Endothelial cell of umbilical vein (primary cell): Measurements from ENCODE around the gene SCNM1. TPM values are rescaled to one million over a fixed set of nuclear protein-coding genes. Genes with fewer than 3 reads are reported as not detected.
A peak's percentile ranks its signal among the peaks of the same experiment; 100 is the strongest.

Experiments
- BruUV-seq: library from RNA; stranded (reverse); fragments of 400-500 nt; replicated peaks from 2 replicates; lab custom pipeline; 2021; lab: Mats Ljungman, UMichigan
- CTCF ChIA-PET: fragments of 300-600, 350-600 bp; sonication (Branson Sonifier 250); formaldehyde crosslinking; loops from one replicate; lab custom pipeline; 2021; ENCODE audit warnings: antibody characterized with exemption, inconsistent platforms; lab: Charles Lee
- POLR2A ChIA-PET: fragments of 300-600, 350-600 bp; sonication (Branson Sonifier 250); formaldehyde crosslinking; loops from one replicate; lab custom pipeline; 2021; ENCODE audit warnings: antibody characterized with exemption, inconsistent platforms; lab: Charles Lee
- DNase-seq: peaks from one replicate; pipeline ENCODE4 v3.0.0-alpha.2; 2011; ENCODE audit warnings: low read depth, low spot score
- FAIRE-seq: peaks from 2 replicates; lab custom pipeline; 2011; peaks lifted over from hg19 to GRCh38; lab: Jason Lieb, UNC
- H2AFZ ChIP-seq: 2 replicates; pipeline ENCODE4 v1.6.0; 2012; ENCODE audit warnings: low read depth, low read length, control low read depth, inconsistent platforms
- H3K27ac ChIP-seq: 2 replicates; pipeline ENCODE4 v1.5.1; 2011; ENCODE audit warnings: low read depth, mild to moderate bottlenecking, control low read depth, low read length, moderate library complexity; ENCODE audit not compliant: insufficient read depth
- H3K27me3 ChIP-seq, 2 experiments: 2 replicates each; pipeline versions ENCODE4 v1.6.0 to v1.6.1; 2011; ENCODE audit warnings: low read length in 2 of 2, mixed read lengths in 1 of 2; ENCODE audit not compliant: control insufficient read depth in 2 of 2, insufficient read depth in 2 of 2
- H3K36me3 ChIP-seq, 2 experiments: 2 replicates in 1 of 2; 3 replicates in 1 of 2; pipeline ENCODE4 v1.5.1; 2011; ENCODE audit warnings: low read length in 2 of 2, mild to moderate bottlenecking in 1 of 2, moderate library complexity in 1 of 2; ENCODE audit not compliant: control insufficient read depth in 2 of 2, insufficient read depth in 2 of 2; ENCODE audit errors: extremely low read depth in 1 of 2
- H3K4me1 ChIP-seq: 3 replicates; pipeline ENCODE4 v1.5.1; 2011; ENCODE audit warnings: mild to moderate bottlenecking, low read length; ENCODE audit not compliant: control insufficient read depth, insufficient read depth; ENCODE audit errors: extremely low read depth
- H3K4me2 ChIP-seq: 2 replicates; pipeline ENCODE4 v1.6.1; 2011; ENCODE audit warnings: low read length, control low read depth, mixed read lengths; ENCODE audit not compliant: insufficient read depth
- H3K4me3 ChIP-seq, 3 experiments: fragments of 200-600 bp in 1 of 3; sonication (generic), shearing (Covaris generic) in 1 of 3; replicated peaks in 1 of 3; 2 replicates each; pipeline ENCODE4 v1.5.1; 2011 to 2016; ENCODE audit warnings: control low read depth in 3 of 3, low read length in 3 of 3, mild to moderate bottlenecking in 2 of 3, inconsistent platforms in 1 of 3, low read depth in 1 of 3, moderate library complexity in 1 of 3; ENCODE audit not compliant: insufficient read depth in 1 of 3
- H3K79me2 ChIP-seq: 2 replicates; pipeline ENCODE4 v1.6.0; 2012; ENCODE audit warnings: low read length, inconsistent platforms; ENCODE audit not compliant: control insufficient read depth, insufficient read depth
- H3K9ac ChIP-seq: replicated peaks from 2 replicates; pipeline ENCODE3; 2011; ENCODE audit warnings: low read length, control low read depth; ENCODE audit not compliant: insufficient read depth; ENCODE audit errors: extremely low read depth
- H3K9me1 ChIP-seq: replicated peaks from 3 replicates; pipeline ENCODE4 v1.6.0; 2011; ENCODE audit warnings: mild to moderate bottlenecking, low read length; ENCODE audit not compliant: control insufficient read depth, insufficient read depth; ENCODE audit errors: extremely low read depth
- H3K9me3 ChIP-seq: replicated peaks from 2 replicates; pipeline ENCODE4 v1.5.1; 2012; ENCODE audit warnings: low read length, inconsistent platforms; ENCODE audit not compliant: control insufficient read depth, insufficient read depth
- H4K20me1 ChIP-seq: replicated peaks from 2 replicates; pipeline ENCODE3; 2011; ENCODE audit warnings: mild to moderate bottlenecking, low read length; ENCODE audit not compliant: control insufficient read depth, insufficient read depth; ENCODE audit errors: extremely low read depth
- CTCF ChIP-seq, 2 donors: IDR thresholded peaks; 1 replicate in 1 of 2; 2 replicates in 1 of 2; pipeline ENCODE4 v1.5.1; 2011; ENCODE audit warnings: low read length in 2 of 2, mild to moderate bottlenecking in 2 of 2, moderate library complexity in 2 of 2, control low read depth in 1 of 2, inconsistent platforms in 1 of 2, low read depth in 1 of 2; ENCODE audit not compliant: insufficient read depth in 1 of 2; ENCODE audit errors: extremely low read depth in 1 of 2
- JUN ChIP-seq: IDR thresholded peaks from 2 replicates; pipeline ENCODE4 v1.6.1; 2011; ENCODE audit warnings: borderline replicate concordance, low read depth; ENCODE audit not compliant: insufficient read length, insufficient read depth
- POLR2A ChIP-seq: IDR thresholded peaks from 2 replicates; pipeline ENCODE4 v1.6.1; 2012; ENCODE audit warnings: low read depth, mild to moderate bottlenecking, control low read depth, low read length
- POLR2AphosphoS5 ChIP-seq: IDR thresholded peaks from 2 replicates; pipeline ENCODE4 v1.6.1; 2012; ENCODE audit warnings: low read depth, mild to moderate bottlenecking, control low read depth, low read length, moderate library complexity; ENCODE audit not compliant: insufficient read depth
- dilution Hi-C: fragments of 300-500 bp; cut with MboI; formaldehyde crosslinking; loops from one replicate; pipeline ENCODE4 v1.15.0; 2019; ENCODE audit warnings: low sequenced_read_pairs; ENCODE audit not compliant: extremely low pct_ligation_motif_present
- intact Hi-C: fragments of 100-400 bp; cut with micrococcal nuclease; formaldehyde crosslinking; loops from one replicate; pipeline ENCODE4 v1.10.0; 2022
- polyA plus RNA-seq, 4 experiments: library from polyadenylated mRNA; depleted of rRNA in 3 of 4; stranded (reverse) in 3 of 4; unstranded in 1 of 4; fragments of >200 nt; gene quantifications; 2 replicates each; pipeline versions ENCODE4 v1.2.1 to v1.2.3, GENCODE V29; 2011 to 2012; ENCODE audit warnings: missing spikeins in 1 of 4
- total RNA-seq: library from RNA; stranded (reverse); gene quantifications from 2 replicates; pipeline ENCODE4 v1.2.3, GENCODE V29; 2021

The SCNM1 gene
- total and polyA plus RNA-seq, 2 donors (not counting 3 experiments of a cell fraction or from before 2014, with no cell fraction given) = 17.3 to 43.1 TPM

DNA sequence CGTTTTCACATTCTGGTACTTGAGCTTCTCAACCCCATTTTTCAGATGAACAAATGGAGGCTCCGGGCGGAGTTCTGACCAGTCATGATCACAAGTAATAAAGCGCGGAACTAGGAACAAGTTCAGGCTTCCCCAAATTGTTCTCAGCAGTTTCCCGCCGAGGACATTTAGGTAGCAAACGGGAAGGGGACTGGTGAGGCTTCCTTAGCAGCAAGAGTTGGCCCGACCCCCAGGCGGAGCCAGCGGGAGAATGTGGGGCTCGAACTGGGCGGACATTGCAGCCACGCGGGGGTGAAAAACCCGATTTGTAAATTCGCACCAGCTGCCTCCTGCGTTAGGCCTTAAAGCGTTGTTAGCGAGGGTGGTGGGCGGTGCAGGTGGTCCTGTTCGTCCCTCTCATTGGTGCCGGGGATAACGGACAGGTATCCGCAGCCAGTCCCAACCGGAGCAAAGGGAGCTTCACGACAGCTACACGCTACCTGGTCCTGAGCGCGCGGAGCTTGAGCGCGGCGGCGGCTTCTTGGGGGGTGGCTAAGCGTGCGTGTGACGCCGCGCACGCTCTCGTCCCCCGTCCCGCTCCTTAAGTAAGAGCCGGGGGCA, 34.9 kb upstream of the SCNM1 start:
- Histone ChIP-seq H3K9me3 (no peaks in the 10 kb centered on the region), H3K4me2 (peak overlapping the region; percentile 56), H4K20me1 (no peaks in the 10 kb centered on the region), H3K4me1 (peaks cover 6% of the 10 kb centered on the region), H3K27ac (no peak overlapping the region), H3K9ac (no peak overlapping the region), H3K36me3 (peaks cover 0 to 26% of the 10 kb centered on the region in 2 experiments), H3K27me3 (no peaks in the 10 kb centered on the region), H3K79me2 (no peaks in the 10 kb centered on the region), H3K9me1 (no peaks in the 10 kb centered on the region), H2AFZ (peak overlapping the region; percentile 25), H3K4me3 (peak overlapping the region in 1 of 3 experiments; percentile 10)
- CTCF ChIA-PET = interaction anchor here (0.7 to 6.6 kb wide), 11 partner anchors 10 to 83 kb away, joined by 3 to 53 read pairs (median 4); partner anchors contain the start of genes C1orf56, GABPB2 and TNFAIP8L2
- FAIRE-seq (peak; percentile 75), DNase-seq (peak; percentile 81)
- dilution Hi-C loops = no loop called here
- TF ChIP-seq POLR2AphosphoS5 = peak; percentile 30
- TF ChIP-seq CTCF (IDR thresholded peaks at IDR 0.05; ENCODE audit: extremely low read depth in 1 of 2, insufficient read depth in 1 of 2, low read depth in 1 of 2, low read length in 2 of 2) = no peak
- TF ChIP-seq POLR2A = peak; percentile 35
- no peak for TF ChIP-seq JUN
- POLR2A ChIA-PET = interaction anchor here (0.9 to 1.0 kb wide), 2 partner anchors 12 to 13 kb away, joined by 3 to 4 read pairs; no protein-coding TSS in a partner anchor
- BruUV-seq = no TSS peak
- intact Hi-C loops = no loop called here
